Measurements from ENCODE around the gene ITSN1.
"Not testable (repeated sequence)": the region's sequence is repeated elsewhere in the genome, so short reads cannot be mapped to it uniquely, and the experiment has no call there.

The ITSN1 gene

GRCh38 chr21:33844104-33844889, 202.0 kb downstream of the ITSN1 start:
- no peak for DNase-seq

- DNase-seq, result no peak
Observed at GRCh38 chr21:33844890-33845205, 202.5 kb downstream of the ITSN1 start.

GRCh38 chr21:33846141-33846540, 203.8 kb downstream of the ITSN1 start:
- DNase-seq, result no peak

- DNase-seq, result no peak
Observed at GRCh38 chr21:33847588-33848248, 205.4 kb downstream of the ITSN1 start.

- no peak for DNase-seq
Observed at GRCh38 chr21:33848249-33848953, 206.1 kb downstream of the ITSN1 start.

GRCh38 chr21:33849834-33850233, 207.5 kb downstream of the ITSN1 start:
- DNase-seq, result no peak

- no peak for DNase-seq
Observed at GRCh38 chr21:33850401-33850800, 208.1 kb downstream of the ITSN1 start.

- no peak for DNase-seq
Observed at GRCh38 chr21:33850985-33851384, 208.7 kb downstream of the ITSN1 start.

- DNase-seq, result no peak
Observed at GRCh38 chr21:33852485-33852884, 210.2 kb downstream of the ITSN1 start.

- no peak for DNase-seq
Observed at GRCh38 chr21:33854604-33855003, 212.3 kb downstream of the ITSN1 start.

- no peak for DNase-seq
Observed at GRCh38 chr21:33855190-33855589, 212.9 kb downstream of the ITSN1 start.

- DNase-seq, result no peak
Observed at GRCh38 chr21:33856893-33857527, 214.7 kb downstream of the ITSN1 start.

- no peak for DNase-seq
Observed at GRCh38 chr21:33857846-33858666, 215.8 kb downstream of the ITSN1 start.

- no peak for DNase-seq
Observed at GRCh38 chr21:33858667-33859372, 216.5 kb downstream of the ITSN1 start.

GRCh38 chr21:33859373-33860102, 217.2 kb downstream of the ITSN1 start:
- no peak for DNase-seq

- no peak for DNase-seq
Observed at GRCh38 chr21:33860332-33860879, 218.1 kb downstream of the ITSN1 start.

- DNase-seq, result no peak
Observed at GRCh38 chr21:33861125-33861524, 218.8 kb downstream of the ITSN1 start.

- not testable (repeated sequence) for DNase-seq
Observed at GRCh38 chr21:33863191-33863590, 220.9 kb downstream of the ITSN1 start.

- DNase-seq, result no peak
Observed at GRCh38 chr21:33864150-33864549, 221.8 kb downstream of the ITSN1 start.

GRCh38 chr21:33865176-33865575, 222.9 kb downstream of the ITSN1 start:
- DNase-seq, result no peak
